ENCODE measurements around the gene SULT2B1. TPM values are rescaled to one million over a fixed set of nuclear protein-coding genes. Genes with fewer than 3 reads are reported as not detected.

The SULT2B1 gene
- total RNA-seq, 2 experiments from 2014 or later: not detected

GRCh38 chr19:48591021-48591420, 39.0 kb downstream of the SULT2B1 start:
- Mint-ChIP-seq H3K27me3 (no peaks in the 10 kb centered on the region), H3K4me1 (ENCODE audit: low read depth) (peaks cover 15% of the 10 kb centered on the region), H3K9me3 (no peaks in the 10 kb centered on the region), H3K4me3 (peak overlapping the region; percentile 38), H3K27ac (no peak overlapping the region), H3K36me3 (ENCODE audit: low read depth) (no peaks in the 10 kb centered on the region)
- intact Hi-C loops (cut with DNase I, micrococcal nuclease): no loop called here
- no peak for ATAC-seq (ENCODE audit: poor library complexity)
- Histone ChIP-seq H3K27ac (ENCODE audit: low read depth in 1 of 2, low read length in 2 of 2) (no peak overlapping the region), H3K36me3 (ENCODE audit: insufficient read depth, low read length) (no peaks in the 10 kb centered on the region), H3K4me3 (ENCODE audit: low read length) (no peak overlapping the region), H3K4me1 (ENCODE audit: insufficient read depth, low read length) (peaks cover 25% of the 10 kb centered on the region), H3K27me3 (ENCODE audit: control insufficient read depth in 1 of 2, insufficient read depth in 2 of 2, low read length in 2 of 2) (no peaks in the 10 kb centered on the region), H3K9me3 (ENCODE audit: control insufficient read depth in 1 of 2, insufficient read depth in 1 of 2, low read length in 2 of 2) (no peaks in the 10 kb centered on the region)
- ChIA-PET POLR2A (no interaction called here), CTCF (interaction anchor here (0.9 to 1.4 kb wide), 2 partner anchors 18 to 85 kb away, joined by 3 read pairs; no protein-coding TSS in a partner anchor)
- no peak for TF ChIP-seq CTCF (IDR thresholded peaks at IDR 0.05)
- DNase-seq: no peak

GRCh38 chr19:48595171-48595570, 43.2 kb downstream of the SULT2B1 start:
- no peaks in the 10 kb centered on the region for H3K9me3 Mint-ChIP-seq
- CTCF ChIA-PET: interaction anchor here (0.9 kb wide), 1 partner anchor 14 kb away, joined by 3 read pairs; no protein-coding TSS in a partner anchor
- TF ChIP-seq CTCF (IDR thresholded peaks at IDR 0.05): no peak
- H3K4me3 ChIP-seq (ENCODE audit: low read length): no peak overlapping the region
- peaks cover 35% of the 10 kb centered on the region for H3K4me1 ChIP-seq (ENCODE audit: insufficient read depth, low read length)
- ATAC-seq (ENCODE audit: poor library complexity): no peak
- no peaks in the 10 kb centered on the region for H3K36me3 ChIP-seq (ENCODE audit: insufficient read depth, low read length)
- no peak overlapping the region for H3K27ac ChIP-seq (ENCODE audit: low read depth in 1 of 2, low read length in 2 of 2)
- no peak for DNase-seq
- H3K27me3 ChIP-seq (ENCODE audit: control insufficient read depth in 1 of 2, insufficient read depth in 2 of 2, low read length in 2 of 2): no peaks in the 10 kb centered on the region
- peak overlapping the region; percentile 71 for H3K4me3 Mint-ChIP-seq
- no peaks in the 10 kb centered on the region for H3K9me3 ChIP-seq (ENCODE audit: control insufficient read depth in 1 of 2, insufficient read depth in 1 of 2, low read length in 2 of 2)
- no peaks in the 10 kb centered on the region for H3K36me3 Mint-ChIP-seq (ENCODE audit: low read depth)
- H3K27me3 Mint-ChIP-seq: no peaks in the 10 kb centered on the region
- POLR2A ChIA-PET: no interaction called here
- H3K27ac Mint-ChIP-seq: peak overlapping the region; percentile 88
- H3K4me1 Mint-ChIP-seq (ENCODE audit: low read depth): peaks cover 10% of the 10 kb centered on the region
- intact Hi-C loops (cut with DNase I, micrococcal nuclease): no loop called here

DNA sequence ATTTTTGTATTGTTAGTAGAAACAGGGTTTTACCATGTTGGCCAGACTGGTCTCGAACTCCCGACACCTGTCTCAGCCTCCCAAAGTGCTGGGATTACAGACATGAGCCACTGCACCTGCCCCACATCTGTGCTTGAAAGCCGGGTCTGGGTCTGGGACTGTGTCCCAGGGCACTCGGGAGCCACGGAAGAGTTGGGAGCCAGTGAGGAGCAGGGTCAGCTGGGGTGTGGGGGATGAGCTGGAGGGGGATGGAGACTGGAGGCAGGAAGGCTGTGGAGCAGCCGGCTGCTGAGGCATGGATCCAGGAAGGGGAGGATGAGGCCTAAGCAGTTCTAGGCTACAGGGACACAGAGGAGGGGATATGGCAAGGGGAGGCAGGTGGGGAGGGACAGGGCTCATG, 43.9 kb downstream of the SULT2B1 start:
- Histone ChIP-seq H3K9me3 (ENCODE audit: control insufficient read depth in 1 of 2, insufficient read depth in 1 of 2, low read length in 2 of 2) (no peaks in the 10 kb centered on the region), H3K4me3 (ENCODE audit: low read length) (no peak overlapping the region)
- intact Hi-C loops (cut with DNase I, micrococcal nuclease): no loop called here

More for the DNA sequence above, 43.9 kb downstream of the SULT2B1 start:
- Histone ChIP-seq H3K27ac (ENCODE audit: low read depth in 1 of 2, low read length in 2 of 2) (no peak overlapping the region), H3K36me3 (ENCODE audit: insufficient read depth, low read length) (no peaks in the 10 kb centered on the region), H3K4me1 (ENCODE audit: insufficient read depth, low read length) (peaks cover 35% of the 10 kb centered on the region), H3K27me3 (ENCODE audit: control insufficient read depth in 1 of 2, insufficient read depth in 2 of 2, low read length in 2 of 2) (no peaks in the 10 kb centered on the region)
- Mint-ChIP-seq H3K36me3 (ENCODE audit: low read depth) (no peaks in the 10 kb centered on the region), H3K27ac (peak overlapping the region; percentile 88), H3K4me3 (no peak overlapping the region), H3K27me3 (no peaks in the 10 kb centered on the region), H3K9me3 (no peaks in the 10 kb centered on the region), H3K4me1 (ENCODE audit: low read depth) (peaks cover 10% of the 10 kb centered on the region)
- POLR2A ChIA-PET: no interaction called here
- DNase-seq (no peak), ATAC-seq (ENCODE audit: poor library complexity) (no peak)
- CTCF ChIA-PET: interaction anchor here (0.9 kb wide), 1 partner anchor 13 kb away, joined by 3 read pairs; no protein-coding TSS in a partner anchor
- TF ChIP-seq CTCF (IDR thresholded peaks at IDR 0.05): no peak
